Keratinocyte (primary cell): ENCODE results near the gene FCSK. TPM values are rescaled to one million over a fixed set of nuclear protein-coding genes. Genes with fewer than 3 reads are reported as not detected.

Experiments
- DNase-seq: peaks from one replicate; pipeline ENCODE4 v3.0.0-alpha.2; 2011; ENCODE audit warnings: low read depth, missing footprints, low spot score
- FAIRE-seq: peaks from 2 replicates; lab custom pipeline; 2011; peaks lifted over from hg19 to GRCh38; lab: Jason Lieb, UNC
- H2AFZ ChIP-seq: 2 replicates; pipeline ENCODE4 v1.6.0; 2012; ENCODE audit warnings: low read length, control low read depth, inconsistent platforms; ENCODE audit not compliant: control insufficient read depth
- H3K27ac ChIP-seq: 2 replicates; pipeline ENCODE4 v1.5.1; 2011; ENCODE audit warnings: low read length; ENCODE audit not compliant: control insufficient read depth, insufficient read depth
- H3K27me3 ChIP-seq: 3 replicates; pipeline ENCODE4 v1.6.0; 2011; ENCODE audit warnings: low read length; ENCODE audit not compliant: control insufficient read depth, insufficient read depth; ENCODE audit errors: extremely low read depth
- H3K36me3 ChIP-seq, 2 experiments: 2 replicates in 1 of 2; 3 replicates in 1 of 2; pipeline ENCODE4 v1.5.1; 2011; ENCODE audit warnings: low read length in 2 of 2, mild to moderate bottlenecking in 1 of 2; ENCODE audit not compliant: control insufficient read depth in 2 of 2, insufficient read depth in 2 of 2; ENCODE audit errors: extremely low read depth in 1 of 2
- H3K4me1 ChIP-seq: 3 replicates; pipeline ENCODE4 v1.5.1; 2011; ENCODE audit warnings: low read length; ENCODE audit not compliant: control insufficient read depth, insufficient read depth; ENCODE audit errors: extremely low read depth
- H3K4me2 ChIP-seq: 3 replicates; pipeline ENCODE4 v1.6.0; 2011; ENCODE audit warnings: low read depth, low read length; ENCODE audit not compliant: control insufficient read depth, insufficient read depth; ENCODE audit errors: extremely low read depth
- H3K4me3 ChIP-seq, 3 experiments: fragments of 200-600 bp in 1 of 3; sonication (generic) in 1 of 3; 2 replicates in 2 of 3; 3 replicates in 1 of 3; pipeline ENCODE4 v1.5.1; 2011 to 2016; ENCODE audit warnings: low read length in 3 of 3, mild to moderate bottlenecking in 3 of 3, control low read depth in 2 of 3, inconsistent platforms in 1 of 3, low read depth in 1 of 3, mixed read lengths in 1 of 3, mixed run types in 1 of 3, moderate library complexity in 1 of 3; ENCODE audit not compliant: control insufficient read depth in 2 of 3, insufficient read depth in 2 of 3; ENCODE audit errors: extremely low read depth in 1 of 3
- H3K79me2 ChIP-seq: 2 replicates; pipeline ENCODE4 v1.6.0; 2012; ENCODE audit warnings: low read length; ENCODE audit not compliant: control insufficient read depth, insufficient read depth
- H3K9ac ChIP-seq: 3 replicates; pipeline ENCODE4 v1.6.0; 2011; ENCODE audit warnings: low read length; ENCODE audit not compliant: control insufficient read depth, insufficient read depth; ENCODE audit errors: extremely low read depth
- H3K9me1 ChIP-seq: 3 replicates; pipeline ENCODE4 v1.6.0; 2011; ENCODE audit warnings: low read length; ENCODE audit not compliant: control insufficient read depth, insufficient read depth; ENCODE audit errors: extremely low read depth
- H3K9me3 ChIP-seq: 2 replicates; pipeline ENCODE4 v1.5.1; 2012; ENCODE audit warnings: low read depth, low read length; ENCODE audit not compliant: control insufficient read depth
- H4K20me1 ChIP-seq: 3 replicates; pipeline ENCODE4 v1.6.0; 2011; ENCODE audit warnings: low read length; ENCODE audit not compliant: control insufficient read depth, insufficient read depth; ENCODE audit errors: extremely low read depth
- EZH2 ChIP-seq: IDR thresholded peaks from one replicate; pipeline ENCODE4 v1.6.1; 2012; ENCODE audit warnings: inconsistent platforms, mild to moderate bottlenecking, low read length, moderate library complexity
- dilution Hi-C: fragments of 300-500 bp; cut with MboI; formaldehyde crosslinking; loops from one replicate; pipeline ENCODE4 v1.7.0; 2020; ENCODE audit warnings: low sequenced_read_pairs; ENCODE audit not compliant: extremely low pct_ligation_motif_present
- polyA plus RNA-seq, 5 experiments: library from polyadenylated mRNA; depleted of rRNA in 3 of 5; stranded (reverse) in 3 of 5; stranded (forward) in 1 of 5; unstranded in 1 of 5; fragments of >200 nt; gene quantifications; 1 replicate in 1 of 5; 2 replicates in 3 of 5; 3 replicates in 1 of 5; pipeline versions ENCODE4 v1.2.1 to v1.2.3, GENCODE V29; 2011 to 2012; ENCODE audit warnings: missing spikeins in 2 of 5, low read depth in 1 of 5, low replicate concordance in 1 of 5
- TF ChIP-seq, protein P1 (sequence below), 3 experiments: IDR thresholded peaks in 1 of 3; conservative IDR thresholded peaks in 1 of 3; optimal IDR thresholded peaks in 1 of 3; 2 replicates in 2 of 3; 3 replicates in 1 of 3; pipeline versions ENCODE3 to v1.5.1; 2011; ENCODE audit warnings: low read length in 3 of 3, mild to moderate bottlenecking in 3 of 3, moderate library complexity in 2 of 3, control low read depth in 1 of 3, inconsistent platforms in 1 of 3; ENCODE audit not compliant: insufficient read depth in 2 of 3; ENCODE audit errors: extremely low read depth in 1 of 3

FCSK gene
- polyA plus RNA-seq, 1 donor (not counting 4 experiments of a cell fraction or from before 2014, with no cell fraction given): 6.5 TPM

DNA sequence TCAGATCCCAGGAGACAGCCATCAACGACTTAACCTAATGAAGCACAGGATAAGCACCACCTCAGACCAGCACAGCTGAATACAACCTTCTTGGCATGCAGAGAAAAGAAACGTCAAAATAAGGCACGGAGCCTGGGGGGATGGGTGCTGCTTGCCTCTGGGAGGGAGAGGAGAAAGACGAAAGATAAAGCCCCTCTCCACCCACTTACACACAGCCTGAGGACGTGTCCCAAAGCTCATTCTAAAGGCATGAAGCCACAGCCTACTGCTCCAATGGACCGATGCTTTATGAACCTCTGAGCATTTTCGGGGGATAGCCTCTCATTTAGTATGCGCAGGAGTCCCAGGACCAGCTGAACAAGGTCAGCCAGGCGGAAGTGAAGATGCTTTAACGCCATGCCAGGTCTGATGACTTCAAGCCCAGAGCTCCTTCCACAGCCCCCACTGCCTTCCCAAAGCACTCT, 46.6 kb upstream of the FCSK start:
- H3K4me1 ChIP-seq: peaks cover 18% of the 10 kb centered on the region
- H3K27me3 ChIP-seq: no peaks in the 10 kb centered on the region
- H3K9ac ChIP-seq: no peak overlapping the region
- H3K79me2 ChIP-seq: no peaks in the 10 kb centered on the region
- TF ChIP-seq, protein P1, sequence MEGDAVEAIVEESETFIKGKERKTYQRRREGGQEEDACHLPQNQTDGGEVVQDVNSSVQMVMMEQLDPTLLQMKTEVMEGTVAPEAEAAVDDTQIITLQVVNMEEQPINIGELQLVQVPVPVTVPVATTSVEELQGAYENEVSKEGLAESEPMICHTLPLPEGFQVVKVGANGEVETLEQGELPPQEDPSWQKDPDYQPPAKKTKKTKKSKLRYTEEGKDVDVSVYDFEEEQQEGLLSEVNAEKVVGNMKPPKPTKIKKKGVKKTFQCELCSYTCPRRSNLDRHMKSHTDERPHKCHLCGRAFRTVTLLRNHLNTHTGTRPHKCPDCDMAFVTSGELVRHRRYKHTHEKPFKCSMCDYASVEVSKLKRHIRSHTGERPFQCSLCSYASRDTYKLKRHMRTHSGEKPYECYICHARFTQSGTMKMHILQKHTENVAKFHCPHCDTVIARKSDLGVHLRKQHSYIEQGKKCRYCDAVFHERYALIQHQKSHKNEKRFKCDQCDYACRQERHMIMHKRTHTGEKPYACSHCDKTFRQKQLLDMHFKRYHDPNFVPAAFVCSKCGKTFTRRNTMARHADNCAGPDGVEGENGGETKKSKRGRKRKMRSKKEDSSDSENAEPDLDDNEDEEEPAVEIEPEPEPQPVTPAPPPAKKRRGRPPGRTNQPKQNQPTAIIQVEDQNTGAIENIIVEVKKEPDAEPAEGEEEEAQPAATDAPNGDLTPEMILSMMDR (optimal IDR thresholded peaks at IDR 0.05 in 1 of 3, IDR thresholded peaks at IDR 0.05 in 1 of 3, conservative IDR thresholded peaks at IDR 0.05 in 1 of 3; ENCODE audit: extremely low read depth in 1 of 3, insufficient read depth in 2 of 3, low read length in 3 of 3): no peak
- no peak for TF ChIP-seq EZH2
- H3K4me3 ChIP-seq: no peak overlapping the region
- H3K9me3 ChIP-seq: no peaks in the 10 kb centered on the region
- H3K4me2 ChIP-seq: no peak overlapping the region
- no peaks in the 10 kb centered on the region for H3K9me1 ChIP-seq
- dilution Hi-C loops: no loop called here
- DNase-seq: no peak
- no peak overlapping the region for H2AFZ ChIP-seq
- H3K27ac ChIP-seq: no peak overlapping the region
- no peaks in the 10 kb centered on the region for H3K36me3 ChIP-seq
- no peaks in the 10 kb centered on the region for H4K20me1 ChIP-seq
- FAIRE-seq: no peak

DNA sequence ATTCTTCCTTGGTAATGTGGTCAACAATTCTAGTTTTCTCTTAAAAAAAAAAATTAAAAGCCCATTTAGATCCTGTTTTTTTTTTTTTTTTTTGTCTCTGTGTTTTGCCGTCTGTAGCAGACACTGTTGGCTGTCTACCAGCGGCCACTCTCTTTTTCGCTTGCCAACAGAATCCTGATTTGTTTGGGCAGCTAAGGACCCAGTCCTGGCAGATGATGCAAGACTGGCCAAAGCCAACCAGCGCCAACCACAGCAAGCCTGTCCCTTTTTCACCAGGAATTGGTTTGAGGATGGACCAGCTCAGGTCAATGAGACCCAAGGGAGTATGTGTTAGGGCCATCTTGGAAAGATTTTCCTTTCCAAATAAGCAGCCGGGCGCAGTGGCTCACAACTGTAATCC, 43.7 kb upstream of the FCSK start:
- no peak overlapping the region for H3K9ac ChIP-seq
- DNase-seq (no peak), FAIRE-seq (no peak)
- H3K9me3 ChIP-seq: no peaks in the 10 kb centered on the region
- H3K4me1 ChIP-seq: no peaks in the 10 kb centered on the region
- no peaks in the 10 kb centered on the region for H4K20me1 ChIP-seq
- H3K9me1 ChIP-seq: no peaks in the 10 kb centered on the region
- dilution Hi-C loops: no loop called here
- no peak overlapping the region for H2AFZ ChIP-seq
- no peak overlapping the region for H3K4me2 ChIP-seq
- H3K27me3 ChIP-seq: no peaks in the 10 kb centered on the region
- H3K4me3 ChIP-seq: no peak overlapping the region
- no peaks in the 10 kb centered on the region for H3K36me3 ChIP-seq
- H3K79me2 ChIP-seq: no peaks in the 10 kb centered on the region
- no peak overlapping the region for H3K27ac ChIP-seq
- TF ChIP-seq, protein P1 (optimal IDR thresholded peaks at IDR 0.05 in 1 of 3, IDR thresholded peaks at IDR 0.05 in 1 of 3, conservative IDR thresholded peaks at IDR 0.05 in 1 of 3; ENCODE audit: extremely low read depth in 1 of 3, insufficient read depth in 2 of 3, low read length in 3 of 3): no peak
- TF ChIP-seq EZH2: no peak
